Measurements from ENCODE around the gene ISY1.
"Not testable (repeated sequence)": the region's sequence is repeated elsewhere in the genome, so short reads cannot be mapped to it uniquely, and the experiment has no call there.

ISY1 gene

GRCh38 chr3:129120254-129121004, 40.4 kb downstream of the ISY1 start:
- peak; percentile 65 for DNase-seq (ENCODE audit: low spot score)

GRCh38 chr3:129119365-129120100, 41.3 kb downstream of the ISY1 start:
- peak; percentile 79 for DNase-seq (ENCODE audit: low spot score)

GRCh38 chr3:129118745-129119144, 42.1 kb downstream of the ISY1 start:
- DNase-seq (ENCODE audit: low spot score): peak; percentile 12

- no peak for DNase-seq (ENCODE audit: low spot score)
These were observed 43.7 kb downstream of the ISY1 start for GRCh38 chr3:129117134-129117533.

DNA sequence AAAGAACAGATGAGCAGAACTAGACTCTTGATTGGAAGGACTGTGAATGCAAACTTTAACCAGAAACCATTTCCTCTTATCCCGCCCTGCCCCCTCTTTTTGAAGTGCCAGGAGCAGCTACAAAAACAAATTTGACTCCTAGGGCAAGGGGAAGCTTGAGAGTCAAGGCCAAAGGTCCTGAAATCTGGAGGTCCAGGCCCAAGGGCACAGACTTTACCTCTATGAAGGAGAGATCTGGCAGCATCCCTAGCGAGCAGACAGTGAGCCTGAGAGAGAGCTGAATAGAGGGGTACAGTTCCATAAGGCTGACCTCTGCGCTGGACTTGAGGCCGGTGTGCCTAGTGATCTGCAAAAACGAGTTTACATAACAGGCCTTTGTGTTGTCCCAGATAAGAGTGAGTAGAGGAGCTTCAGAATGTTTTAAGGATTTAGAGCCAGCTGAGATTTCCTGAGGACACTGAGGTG, 44.3 kb downstream of the ISY1 start:
- DNase-seq (ENCODE audit: low spot score): no peak

- DNase-seq (ENCODE audit: low spot score): no peak
These were observed 46.4 kb downstream of the ISY1 start for GRCh38 chr3:129114455-129114854.

- DNase-seq (ENCODE audit: low spot score): no peak
These were observed 48.4 kb downstream of the ISY1 start for GRCh38 chr3:129112308-129113052.

- not testable (repeated sequence) for DNase-seq (ENCODE audit: low spot score)
These were observed 49.6 kb downstream of the ISY1 start for GRCh38 chr3:129111076-129111780.

- no peak for DNase-seq (ENCODE audit: low spot score)
These were observed 53.1 kb downstream of the ISY1 start for GRCh38 chr3:129107793-129108192.

GRCh38 chr3:129106866-129107565, 53.8 kb downstream of the ISY1 start:
- peak; percentile 85 for DNase-seq (ENCODE audit: low spot score)

DNA sequence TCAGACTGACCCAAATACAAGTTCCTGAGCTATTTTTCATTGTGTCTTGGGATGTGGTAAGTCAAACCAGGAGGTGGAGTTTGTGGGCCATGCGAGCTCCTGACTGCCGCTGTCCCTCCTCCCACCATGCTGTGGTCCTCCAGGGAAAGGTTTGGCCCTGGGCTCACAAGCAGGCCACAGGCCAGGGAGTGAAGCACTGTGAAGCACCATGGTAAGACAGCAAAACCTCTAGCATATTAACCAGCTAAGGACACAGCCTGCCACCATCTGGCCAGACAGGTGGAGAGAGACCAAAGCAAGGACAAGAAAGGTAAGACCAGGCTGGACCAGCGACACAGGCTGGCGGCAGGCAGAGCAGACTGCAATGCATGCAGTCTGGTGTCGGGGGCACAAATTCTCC, 54.5 kb downstream of the ISY1 start:
- DNase-seq (ENCODE audit: low spot score): peak; percentile 93

DNA sequence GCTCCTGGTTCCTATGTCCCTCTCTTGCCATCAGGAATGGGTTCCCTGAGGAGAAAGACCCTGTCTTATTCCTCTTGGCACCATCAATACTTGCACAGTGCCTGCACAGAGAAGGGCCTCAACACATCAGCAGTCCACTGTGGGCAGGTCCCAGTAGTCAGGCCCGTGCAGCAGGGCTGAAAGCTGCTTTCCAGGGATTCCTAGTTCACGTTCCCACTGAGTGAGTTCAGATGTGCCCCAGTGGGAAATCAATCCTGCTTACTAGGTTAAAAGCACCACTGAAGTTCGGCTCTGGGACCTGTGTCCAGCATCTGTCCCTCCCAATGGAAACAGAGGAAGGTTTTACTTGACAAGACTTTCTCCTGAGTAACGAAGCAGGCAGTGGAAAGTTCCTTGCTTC, 55.0 kb downstream of the ISY1 start:
- no peak for DNase-seq (ENCODE audit: low spot score)

DNA sequence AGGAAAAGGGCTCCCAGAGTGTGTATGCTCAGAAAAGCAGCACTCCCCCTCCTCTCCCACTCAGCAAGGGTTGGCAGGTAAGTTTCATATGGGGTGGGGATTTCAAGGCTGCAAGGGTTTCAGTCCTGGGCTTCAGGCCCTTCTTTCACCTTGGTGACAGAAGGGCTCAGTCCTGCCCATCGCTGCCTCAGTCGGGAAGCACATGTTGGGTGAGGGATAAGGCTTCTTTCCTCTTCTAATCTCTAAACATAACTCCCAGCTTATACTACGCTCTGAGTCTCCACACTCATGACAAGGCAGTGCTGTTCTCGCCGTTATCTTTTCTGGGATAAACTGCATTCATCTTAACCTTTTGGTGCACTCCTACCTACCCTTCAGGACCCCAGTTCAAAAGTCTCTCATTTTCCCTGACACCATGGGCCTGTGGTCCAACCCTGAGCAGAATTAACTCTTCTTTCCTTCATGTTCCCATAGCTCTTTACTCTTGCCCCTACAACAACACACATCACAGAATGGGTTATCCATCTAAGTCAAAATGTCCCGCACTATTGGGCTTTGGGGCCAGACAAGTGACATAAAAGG, 56.3 kb downstream of the ISY1 start:
- no peak for DNase-seq (ENCODE audit: low spot score)

DNA sequence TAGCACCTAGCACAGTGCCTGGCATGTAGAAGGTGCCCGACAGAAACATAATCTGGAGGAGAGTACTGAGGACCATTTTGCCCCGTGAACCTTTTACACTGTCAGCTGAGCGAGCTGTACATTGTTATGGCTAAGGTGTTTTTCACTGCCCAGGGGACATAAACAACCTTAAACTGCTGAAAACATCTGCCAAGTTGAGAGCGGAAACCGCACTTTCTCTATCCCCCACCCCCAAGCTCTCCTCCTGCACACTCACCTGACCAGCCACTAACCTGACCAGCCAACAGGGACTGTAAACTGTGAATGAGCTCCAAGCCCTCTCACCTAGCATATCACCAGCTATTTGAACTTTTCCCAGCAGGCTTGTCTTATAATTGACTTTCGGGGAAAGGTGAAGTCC, 56.8 kb downstream of the ISY1 start:
- no peak for DNase-seq (ENCODE audit: low spot score)

DNA sequence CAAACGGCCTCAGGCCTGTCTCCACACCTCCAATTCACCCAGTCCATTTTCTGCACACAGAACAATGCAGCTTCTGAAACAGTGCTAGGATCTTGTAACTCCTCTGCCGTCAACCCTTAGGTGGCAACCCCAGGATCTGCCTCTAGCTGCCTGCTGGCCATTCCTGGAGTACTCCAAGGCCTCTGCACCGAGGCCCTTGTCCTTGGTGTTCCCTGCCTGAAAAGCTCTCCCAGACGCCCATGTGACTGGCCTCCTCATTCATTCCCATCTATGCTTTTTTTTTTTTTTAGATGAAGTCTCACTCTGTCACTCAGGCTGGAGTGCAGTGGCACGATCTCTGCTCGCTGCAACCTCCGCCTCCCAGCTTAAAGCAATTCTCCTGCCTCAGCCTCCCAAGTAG, 57.6 kb downstream of the ISY1 start:
- DNase-seq (ENCODE audit: low spot score): no peak

- DNase-seq (ENCODE audit: low spot score): peak; percentile 71
These were observed 59.3 kb downstream of the ISY1 start for GRCh38 chr3:129101370-129102138.

DNA sequence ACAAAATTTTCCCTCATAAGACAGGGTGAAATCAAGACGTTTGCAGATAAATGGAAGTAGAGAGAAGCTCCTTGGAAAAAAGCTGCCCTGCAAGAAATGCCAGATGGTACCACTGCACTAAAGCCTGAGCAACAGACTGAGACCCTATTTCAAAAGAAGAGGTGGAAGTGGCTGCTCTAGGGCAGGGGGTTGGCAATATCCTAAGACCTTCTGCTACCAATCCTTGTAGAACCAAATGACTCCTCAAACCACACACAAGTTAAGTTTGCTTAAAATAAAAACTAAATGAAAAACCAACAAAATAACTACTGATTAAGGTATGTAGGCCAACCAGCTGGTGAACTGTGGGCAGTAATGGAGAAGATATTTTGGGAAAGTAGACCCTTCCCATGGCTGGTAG, 60.6 kb downstream of the ISY1 start:
- no peak for DNase-seq (ENCODE audit: low spot score)

DNA sequence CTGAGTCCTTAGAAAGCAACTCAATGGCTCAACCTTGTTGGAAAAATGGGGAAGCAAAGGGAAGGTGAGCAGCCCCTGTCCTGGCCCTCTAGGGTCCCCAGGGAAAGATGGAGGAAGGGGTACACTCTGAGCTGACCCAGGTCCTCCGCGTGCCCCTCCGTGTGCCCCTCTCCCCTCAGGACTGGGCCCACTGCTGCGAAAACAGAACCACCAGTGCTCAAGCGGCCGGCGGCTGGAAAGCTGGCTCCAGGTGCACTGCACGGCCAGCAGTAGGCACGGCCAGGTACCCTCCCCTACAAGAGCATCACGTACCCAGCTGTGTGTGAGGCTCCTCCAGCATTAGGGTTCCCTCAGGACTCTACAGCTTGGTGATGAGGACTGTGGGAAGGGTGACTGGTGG, 65.6 kb downstream of the ISY1 start:
- DNase-seq (ENCODE audit: low spot score): no peak

- DNase-seq (ENCODE audit: low spot score): not testable (repeated sequence)
These were observed 72.6 kb downstream of the ISY1 start for GRCh38 chr3:129088312-129088711.

- DNase-seq (ENCODE audit: low spot score): not testable (repeated sequence)
These were observed 73.0 kb downstream of the ISY1 start for GRCh38 chr3:129087904-129088303.

Measured in cerebellar cortex (tissue), 1 donor.